NCI-H82 treated with DMSO at 0.1 percent for 48 hours (cell line): ENCODE data around the gene RTN4R.

ENCODE experiments used
- DNase-seq: peaks from one replicate; lab custom pipeline; 2025; ENCODE audit not compliant: unreplicated experiment; lab: John Stamatoyannopoulos, UW

Gene RTN4R

GRCh38 chr22:20204806-20205205, 63.3 kb downstream of the RTN4R start:
- no peak for DNase-seq

DNA sequence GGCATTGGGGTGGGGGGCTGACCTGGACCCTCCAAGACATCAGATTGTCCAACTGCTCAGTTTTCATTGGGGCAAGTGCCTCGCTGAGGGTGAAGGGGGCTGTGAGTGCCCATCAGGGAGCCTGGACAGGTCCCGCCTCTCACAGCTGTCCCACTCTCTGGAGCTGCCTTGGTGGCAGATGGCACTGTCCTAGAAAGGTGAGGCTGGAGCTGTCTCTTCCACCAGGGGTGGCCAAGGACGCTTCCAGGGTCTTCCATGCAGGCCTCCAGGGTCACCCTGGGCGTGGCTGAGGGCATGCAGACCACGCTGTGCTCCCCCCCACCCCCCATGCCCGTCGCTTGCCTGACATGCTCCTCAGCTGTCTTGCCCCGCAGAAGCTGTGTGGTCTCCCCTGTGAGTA, 63.8 kb downstream of the RTN4R start:
- DNase-seq = no peak

DNA sequence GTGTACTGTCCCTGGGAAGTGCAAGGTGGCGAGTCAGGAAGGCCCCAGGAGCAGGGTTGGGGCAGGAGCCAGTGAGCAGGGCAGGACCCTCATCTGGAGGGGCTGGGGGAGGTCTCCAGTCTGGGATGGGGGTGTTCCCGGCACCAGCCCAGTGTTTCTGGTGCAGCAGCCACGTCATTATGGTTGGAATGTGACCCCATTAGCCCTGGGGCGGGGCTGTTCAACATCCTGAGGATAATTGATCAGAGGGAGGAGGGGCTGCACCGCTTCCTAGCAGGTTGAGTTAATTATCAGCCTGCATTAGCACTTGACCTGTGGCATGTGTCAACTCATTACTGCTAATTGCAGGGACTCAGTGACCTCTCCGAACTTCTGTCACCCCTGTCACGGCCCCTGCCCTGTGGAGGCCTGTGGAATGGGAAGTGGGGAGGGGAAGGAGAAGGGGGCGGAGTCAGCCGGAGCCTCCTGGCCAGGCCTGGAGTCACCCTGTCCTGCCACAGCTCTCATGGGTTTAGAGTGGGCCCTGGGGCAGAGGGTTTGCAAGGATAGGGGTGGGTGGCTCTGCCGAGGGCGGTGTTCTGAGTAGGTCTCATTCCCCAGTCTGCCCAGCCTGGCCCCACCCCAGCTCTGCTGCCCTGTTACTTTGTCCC, 64.4 kb downstream of the RTN4R start:
- peak; percentile 5 for DNase-seq

DNA sequence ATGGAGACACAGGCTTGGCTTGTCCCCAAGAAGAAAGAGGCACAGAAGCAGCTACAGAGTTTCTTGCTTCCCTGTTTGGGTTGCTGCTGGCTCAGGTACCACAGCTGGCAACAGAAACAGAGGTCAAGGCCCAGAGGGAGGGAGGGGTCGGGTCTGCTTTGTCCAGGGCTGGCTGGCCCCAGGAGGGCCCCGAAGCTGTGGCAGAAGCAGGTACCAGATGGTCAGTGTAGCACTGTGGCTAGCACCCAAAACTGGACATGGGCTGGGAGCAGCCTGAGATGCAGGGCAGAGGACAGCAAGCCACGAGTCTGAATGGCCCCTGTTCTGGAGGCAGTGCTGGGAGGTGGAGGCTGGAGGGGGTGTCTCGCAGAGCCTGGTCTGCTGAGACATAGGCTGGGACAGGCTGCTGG, 65.0 kb downstream of the RTN4R start:
- no peak for DNase-seq

DNA sequence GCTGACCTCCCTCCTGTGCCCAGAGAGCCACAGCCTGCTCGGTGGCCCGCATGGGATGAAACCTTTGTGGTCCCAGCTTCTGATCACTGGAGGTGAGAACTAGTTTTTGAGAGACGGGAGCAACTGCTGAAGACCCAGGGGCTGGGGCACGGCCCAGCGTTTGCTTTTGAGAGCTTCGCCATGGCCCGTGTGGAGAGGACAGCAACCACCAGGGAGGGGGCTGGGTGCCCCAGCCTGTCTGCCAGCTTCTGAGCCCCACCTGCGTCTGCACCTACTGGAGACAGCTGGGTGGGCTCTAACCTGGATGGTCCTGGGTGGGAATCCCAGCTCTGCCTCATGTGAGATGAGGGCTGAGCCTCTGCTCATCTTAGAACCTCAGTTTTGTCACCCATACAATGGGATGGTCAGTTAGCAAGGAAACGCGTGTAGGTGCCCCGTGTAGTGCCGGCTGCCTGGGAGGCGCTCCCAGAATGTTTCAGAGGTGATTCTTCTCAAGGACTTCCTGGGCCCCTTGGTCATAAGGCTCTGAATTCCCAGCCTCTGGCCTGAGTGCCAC, 66.2 kb downstream of the RTN4R start:
- no peak for DNase-seq

- no peak for DNase-seq
Observed at GRCh38 chr22:20199906-20200305, 68.2 kb downstream of the RTN4R start.

GRCh38 chr22:20199413-20199842, 68.7 kb downstream of the RTN4R start:
- DNase-seq = no peak

DNA sequence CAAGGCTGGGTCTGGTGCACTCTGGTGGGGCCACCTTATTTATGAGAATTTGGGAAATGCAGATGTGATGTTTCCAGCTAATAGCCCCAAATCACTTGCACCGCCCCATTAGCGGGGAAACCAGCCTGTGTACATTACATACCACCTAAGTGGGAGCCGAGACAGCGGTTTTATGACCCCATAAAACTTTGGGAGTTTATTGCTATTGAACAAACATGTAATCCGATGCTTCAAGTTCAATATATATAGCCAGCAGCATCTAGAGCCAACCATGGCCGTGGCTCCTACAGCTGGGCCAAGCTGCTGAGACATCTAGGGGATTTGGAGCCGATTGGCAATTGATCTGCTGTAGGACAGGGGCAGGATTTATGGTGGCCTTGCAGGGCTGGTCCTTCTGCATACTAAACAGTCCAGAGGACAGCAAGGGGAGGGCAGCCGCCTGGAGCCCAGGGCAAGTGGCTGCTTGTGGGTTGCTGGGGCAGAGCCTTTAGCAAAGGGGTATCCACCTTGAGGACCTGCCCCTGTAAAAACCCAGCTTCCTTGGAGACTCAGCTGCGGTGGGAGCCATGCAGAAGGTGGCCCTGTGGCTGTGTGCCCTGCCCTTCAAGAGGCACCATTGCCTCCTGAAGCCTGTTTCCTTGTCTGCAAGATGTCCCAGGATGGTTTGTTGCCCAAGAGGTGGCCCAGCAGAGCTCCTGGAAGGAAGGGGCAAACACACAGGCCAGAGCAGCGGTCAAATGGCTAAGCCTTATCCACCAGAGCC, 69.4 kb downstream of the RTN4R start:
- no peak for DNase-seq

GRCh38 chr22:20197407-20198030, 70.6 kb downstream of the RTN4R start:
- DNase-seq = no peak

- no peak for DNase-seq
Observed at GRCh38 chr22:20196094-20196842, 71.8 kb downstream of the RTN4R start.

GRCh38 chr22:20194681-20195593, 73.2 kb downstream of the RTN4R start:
- DNase-seq = no peak

GRCh38 chr22:20193761-20194494, 74.2 kb downstream of the RTN4R start:
- no peak for DNase-seq

DNA sequence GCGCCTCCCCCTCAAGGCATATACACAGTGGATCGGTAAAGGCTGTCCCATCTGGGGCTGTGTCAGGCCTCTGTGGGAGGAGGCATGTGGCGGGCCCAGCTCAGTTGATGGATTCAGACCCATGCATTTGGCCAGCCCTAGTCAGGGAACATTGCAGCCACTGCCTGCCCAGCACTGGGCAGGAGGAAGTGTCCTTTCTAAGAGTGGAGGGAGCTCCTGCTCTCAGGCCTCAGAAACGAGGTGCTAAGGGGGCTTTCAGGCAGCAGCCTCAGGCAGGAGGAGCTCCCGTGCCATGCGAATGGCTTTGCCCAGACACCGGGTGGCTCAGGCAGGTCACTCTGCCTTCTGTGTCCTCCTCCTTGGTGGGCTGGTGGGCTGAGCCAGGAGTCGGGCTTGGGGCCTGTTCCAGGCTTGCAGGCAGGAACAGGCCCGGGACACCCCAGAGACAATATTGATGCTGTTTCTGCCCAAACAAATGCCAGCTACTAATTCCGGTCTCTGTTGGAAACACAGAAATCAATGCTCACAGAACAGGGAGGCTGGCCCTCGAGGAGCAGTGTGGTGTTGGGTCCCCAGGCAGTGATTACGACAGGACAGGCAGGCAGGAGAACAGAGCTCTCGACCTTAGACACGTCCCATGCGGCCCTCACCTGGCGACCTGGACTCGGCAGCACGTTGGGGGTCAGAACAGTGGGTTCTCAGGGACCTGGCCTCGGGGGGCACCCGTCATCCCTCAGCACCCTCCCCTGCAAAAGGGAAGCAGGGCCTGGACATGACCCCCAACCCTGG, 75.0 kb downstream of the RTN4R start:
- DNase-seq = no peak

GRCh38 chr22:20192293-20192971, 75.7 kb downstream of the RTN4R start:
- DNase-seq = no peak

DNA sequence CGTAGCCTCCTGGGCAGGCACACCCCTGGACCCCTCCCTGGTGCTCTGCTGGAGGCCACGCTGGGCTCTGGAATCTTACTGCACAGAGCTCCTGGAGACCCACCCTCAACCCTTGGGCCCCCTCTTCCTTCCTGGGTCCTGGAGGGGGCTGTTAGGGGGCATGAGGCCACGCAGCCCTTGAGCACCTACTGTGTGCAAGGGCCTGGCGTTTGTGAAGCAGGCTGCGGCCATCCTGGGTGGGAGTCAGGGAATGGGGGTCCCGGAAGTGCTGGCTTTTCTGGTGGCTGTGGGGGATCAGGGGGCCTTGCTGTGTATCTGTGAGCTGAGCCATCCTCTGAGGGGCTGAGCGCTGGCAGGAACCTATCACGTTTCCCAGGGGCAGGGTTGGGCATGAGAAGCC, 76.3 kb downstream of the RTN4R start:
- no peak for DNase-seq
